Glomerular visceral epithelial cell (primary cell): ENCODE measurements around the gene VSTM2L.

Experiments used
- DNase-seq: peaks from one replicate; pipeline ENCODE4 v3.0.0-alpha.2; 2016; ENCODE audit errors: extremely low spot score

The VSTM2L gene

GRCh38 chr20:37899105-37900045, 3.6 kb upstream of the VSTM2L start:
- no peak for DNase-seq

- no peak for DNase-seq
Measured at GRCh38 chr20:37901240-37901639, 1.7 kb upstream of the VSTM2L start.

GRCh38 chr20:37901654-37902503, 1.0 kb upstream of the VSTM2L start:
- peak; percentile 22 for DNase-seq

GRCh38 chr20:37903317-37904007, 535 bp downstream of the VSTM2L start:
- no peak for DNase-seq

GRCh38 chr20:37904008-37904642, 1.2 kb downstream of the VSTM2L start:
- DNase-seq: no peak

GRCh38 chr20:37904845-37905373, 2.0 kb downstream of the VSTM2L start:
- no peak for DNase-seq

GRCh38 chr20:37905671-37906613, 3.0 kb downstream of the VSTM2L start:
- no peak for DNase-seq

GRCh38 chr20:37907330-37907676, 4.4 kb downstream of the VSTM2L start:
- DNase-seq: no peak

- peak; percentile 72 for DNase-seq
Measured at GRCh38 chr20:37907677-37908401, 4.9 kb downstream of the VSTM2L start.

GRCh38 chr20:37911261-37911660, 8.3 kb downstream of the VSTM2L start:
- no peak for DNase-seq

GRCh38 chr20:37911838-37912281, 8.9 kb downstream of the VSTM2L start:
- no peak for DNase-seq

- DNase-seq: no peak
Measured at GRCh38 chr20:37912874-37913273, 9.9 kb downstream of the VSTM2L start.

- no peak for DNase-seq
Measured at GRCh38 chr20:37913567-37914366, 10.8 kb downstream of the VSTM2L start.

- no peak for DNase-seq
Measured at GRCh38 chr20:37914367-37914671, 11.4 kb downstream of the VSTM2L start.

- no peak for DNase-seq
Measured at GRCh38 chr20:37914672-37915433, 11.9 kb downstream of the VSTM2L start.

- DNase-seq: no peak
Measured at GRCh38 chr20:37915434-37915787, 12.5 kb downstream of the VSTM2L start.

GRCh38 chr20:37915800-37916570, 13.1 kb downstream of the VSTM2L start:
- DNase-seq: no peak
